ENCODE results near the gene MBNL1.

The MBNL1 gene

GRCh38 chr3:152322756-152323155 is 54.0 kb downstream of the MBNL1 start:
- no peak overlapping the region for H3K4me3 ChIP-seq (ENCODE audit: low read depth, low read length)
- no peaks in the 10 kb centered on the region for H3K36me3 ChIP-seq (ENCODE audit: control insufficient read depth in 2 of 2, insufficient read depth in 1 of 2, low read length in 2 of 2)
- 0 out of 2 replicates have a peak, but pooled peaks cover 3% of the 10 kb centered on the region for H3K4me1 ChIP-seq (ENCODE audit: control insufficient read depth, insufficient read depth, low read length)
- ChIA-PET POLR2A (no interaction called here), CTCF (no interaction called here)
- TF ChIP-seq SCRT2 (tag by site-specific recombination; IDR thresholded peaks at IDR 0.05) (0 out of 2 replicates have a peak, but pooled peaks have one; percentile 27), ZNF133 (tag by site-specific recombination; IDR thresholded peaks at IDR 0.05) (no peak), ZNF549 (tag by site-specific recombination; IDR thresholded peaks at IDR 0.05) (0 out of 2 replicates have a peak, but pooled peaks have one; percentile 17), ZNF48 (tag by site-specific recombination; IDR thresholded peaks at IDR 0.05) (no peak)
- TF ChIP-seq, protein P1, sequence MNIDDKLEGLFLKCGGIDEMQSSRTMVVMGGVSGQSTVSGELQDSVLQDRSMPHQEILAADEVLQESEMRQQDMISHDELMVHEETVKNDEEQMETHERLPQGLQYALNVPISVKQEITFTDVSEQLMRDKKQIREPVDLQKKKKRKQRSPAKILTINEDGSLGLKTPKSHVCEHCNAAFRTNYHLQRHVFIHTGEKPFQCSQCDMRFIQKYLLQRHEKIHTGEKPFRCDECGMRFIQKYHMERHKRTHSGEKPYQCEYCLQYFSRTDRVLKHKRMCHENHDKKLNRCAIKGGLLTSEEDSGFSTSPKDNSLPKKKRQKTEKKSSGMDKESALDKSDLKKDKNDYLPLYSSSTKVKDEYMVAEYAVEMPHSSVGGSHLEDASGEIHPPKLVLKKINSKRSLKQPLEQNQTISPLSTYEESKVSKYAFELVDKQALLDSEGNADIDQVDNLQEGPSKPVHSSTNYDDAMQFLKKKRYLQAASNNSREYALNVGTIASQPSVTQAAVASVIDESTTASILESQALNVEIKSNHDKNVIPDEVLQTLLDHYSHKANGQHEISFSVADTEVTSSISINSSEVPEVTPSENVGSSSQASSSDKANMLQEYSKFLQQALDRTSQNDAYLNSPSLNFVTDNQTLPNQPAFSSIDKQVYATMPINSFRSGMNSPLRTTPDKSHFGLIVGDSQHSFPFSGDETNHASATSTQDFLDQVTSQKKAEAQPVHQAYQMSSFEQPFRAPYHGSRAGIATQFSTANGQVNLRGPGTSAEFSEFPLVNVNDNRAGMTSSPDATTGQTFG (tag by site-specific recombination; IDR thresholded peaks at IDR 0.05; ENCODE audit: borderline replicate concordance), result no peak
- H3K27ac ChIP-seq (ENCODE audit: extremely low read depth, low read depth, low read length), result no peak overlapping the region
- no peaks in the 10 kb centered on the region for H3K9me3 ChIP-seq (ENCODE audit: control insufficient read depth, insufficient read depth, low read depth, low read length)

DNA sequence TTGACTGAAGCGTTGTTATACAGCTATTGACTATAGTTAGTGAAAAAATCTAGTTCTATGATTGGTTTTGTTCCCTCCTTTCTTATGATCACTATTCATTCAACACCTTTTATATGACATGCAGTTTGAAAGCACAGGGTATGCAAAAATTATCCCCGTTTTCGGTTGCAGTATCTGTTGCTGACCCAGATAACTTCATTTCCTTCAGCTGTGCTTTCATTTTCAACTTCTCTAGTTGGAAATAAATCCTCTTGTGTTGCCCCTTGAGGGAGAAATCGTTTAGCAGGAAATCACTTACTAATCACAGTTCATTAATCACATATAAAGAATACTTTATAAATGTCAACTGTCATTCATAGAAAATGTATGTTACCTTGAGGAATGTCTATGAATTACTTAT is 55.1 kb downstream of the MBNL1 start:
- H3K27ac ChIP-seq (ENCODE audit: extremely low read depth, low read depth, low read length), result no peak overlapping the region
- ChIA-PET CTCF (no interaction called here), POLR2A (no interaction called here)
- H3K36me3 ChIP-seq (ENCODE audit: control insufficient read depth in 2 of 2, insufficient read depth in 1 of 2, low read length in 2 of 2), result no peaks in the 10 kb centered on the region
- H3K4me3 ChIP-seq (ENCODE audit: low read depth, low read length), result no peak overlapping the region
- no peaks in the 10 kb centered on the region for H3K4me1 ChIP-seq (ENCODE audit: control insufficient read depth, insufficient read depth, low read length)
- H3K9me3 ChIP-seq (ENCODE audit: control insufficient read depth, insufficient read depth, low read depth, low read length), result no peaks in the 10 kb centered on the region
- TF ChIP-seq ZNF211 (tag by site-specific recombination; IDR thresholded peaks at IDR 0.05; ENCODE audit: low read depth) (no peak), KLF9 (tag by site-specific recombination; IDR thresholded peaks at IDR 0.05; ENCODE audit: low read depth) (no peak), ZNF248 (tag by site-specific recombination; IDR thresholded peaks at IDR 0.05) (no peak), REPIN1 (tag by site-specific recombination; IDR thresholded peaks at IDR 0.05; ENCODE audit: low read depth) (no peak), PRDM1 (tag by site-specific recombination; IDR thresholded peaks at IDR 0.05) (no peak), ZFP41 (tag by site-specific recombination; IDR thresholded peaks at IDR 0.05; ENCODE audit: borderline replicate concordance) (no peak), ZNF18 (tag by site-specific recombination; IDR thresholded peaks at IDR 0.05) (no peak), ZNF529 (tag by site-specific recombination; IDR thresholded peaks at IDR 0.05; ENCODE audit: insufficient replicate concordance) (no peak), SALL2 (tag by site-specific recombination; IDR thresholded peaks at IDR 0.05; ENCODE audit: borderline replicate concordance) (no peak), ZNF404 (tag by site-specific recombination; IDR thresholded peaks at IDR 0.05) (no peak)

GRCh38 chr3:152325136-152325535 is 56.4 kb downstream of the MBNL1 start:
- Histone ChIP-seq H3K4me1 (ENCODE audit: control insufficient read depth, insufficient read depth, low read length) (no peaks in the 10 kb centered on the region), H3K27ac (ENCODE audit: extremely low read depth, low read depth, low read length) (no peak overlapping the region), H3K36me3 (ENCODE audit: control insufficient read depth in 2 of 2, insufficient read depth in 1 of 2, low read length in 2 of 2) (no peaks in the 10 kb centered on the region), H3K9me3 (ENCODE audit: control insufficient read depth, insufficient read depth, low read depth, low read length) (no peaks in the 10 kb centered on the region), H3K4me3 (ENCODE audit: low read depth, low read length) (no peak overlapping the region)
- POLR2A ChIA-PET, result no interaction called here
- no peak for TF ChIP-seq ZNF585B (tag by site-specific recombination; IDR thresholded peaks at IDR 0.05)
- no peak for TF ChIP-seq KLF1 (tag by site-specific recombination; IDR thresholded peaks at IDR 0.05)
- TF ChIP-seq KLF10 (tag by site-specific recombination; IDR thresholded peaks at IDR 0.05), result no peak
- TF ChIP-seq ZNF24 (tag by site-specific recombination; IDR thresholded peaks at IDR 0.05), result no peak
- TF ChIP-seq SP3 (tag by site-specific recombination; IDR thresholded peaks at IDR 0.05), result no peak
- no peak for TF ChIP-seq ZNF354C (tag by site-specific recombination; IDR thresholded peaks at IDR 0.05; ENCODE audit: borderline replicate concordance, low read depth)
- TF ChIP-seq ZNF658 (tag by site-specific recombination; IDR thresholded peaks at IDR 0.05), result no peak
- CTCF ChIA-PET, result no interaction called here

Data from HEK293 (cell line).